WTC11 (cell line): ENCODE data around the gene CFAP161.

Source experiments
- CTCF ChIP-seq: fragments of 200-600 bp; IDR thresholded peaks from 2 replicates; pipeline ENCODE4 v1.8.0; 2022; ENCODE audit warnings: antibody characterized with exemption
- MAX ChIP-seq: sonication (generic); formaldehyde crosslinking; IDR thresholded peaks from 2 replicates; pipeline ENCODE4 v1.8.0; 2022; ENCODE audit warnings: mild to moderate bottlenecking, missing genetic modification reagents
- PRRX2 ChIP-seq: fragments of 250-450 bp; sonication (Bioruptor Pico); IDR thresholded peaks from 2 replicates; pipeline ENCODE4 v1.8.0; 2021; ENCODE audit warnings: mild to moderate bottlenecking
- SP1 ChIP-seq: sonication (generic); formaldehyde crosslinking; conservative IDR thresholded peaks from 2 replicates; pipeline ENCODE4 v1.8.1; 2022; ENCODE audit warnings: missing genetic modification reagents
- USF2 ChIP-seq: sonication (generic); formaldehyde crosslinking; IDR thresholded peaks from 2 replicates; pipeline ENCODE4 v1.8.1; 2023; ENCODE audit warnings: mild to moderate bottlenecking, missing genetic modification reagents, moderate library complexity
- ZNF138 ChIP-seq: sonication (generic); formaldehyde crosslinking; conservative IDR thresholded peaks from 2 replicates; pipeline ENCODE4 v1.8.1; 2022; ENCODE audit warnings: mild to moderate bottlenecking, moderate library complexity, missing genetic modification reagents

- no peak for TF ChIP-seq CTCF
- TF ChIP-seq ZNF138 (CRISPR knock-in tag) = no peak
- no peak for TF ChIP-seq PRRX2
- TF ChIP-seq SP1 (CRISPR knock-in tag) = no peak
- TF ChIP-seq USF2 (CRISPR knock-in tag) = no peak
- TF ChIP-seq MAX (CRISPR knock-in tag) = no peak
Measured at GRCh38 chr15:81146466-81146865, 12.4 kb downstream of the CFAP161 start.
